ENCODE results near the gene MAPK9.

Gene MAPK9

DNA sequence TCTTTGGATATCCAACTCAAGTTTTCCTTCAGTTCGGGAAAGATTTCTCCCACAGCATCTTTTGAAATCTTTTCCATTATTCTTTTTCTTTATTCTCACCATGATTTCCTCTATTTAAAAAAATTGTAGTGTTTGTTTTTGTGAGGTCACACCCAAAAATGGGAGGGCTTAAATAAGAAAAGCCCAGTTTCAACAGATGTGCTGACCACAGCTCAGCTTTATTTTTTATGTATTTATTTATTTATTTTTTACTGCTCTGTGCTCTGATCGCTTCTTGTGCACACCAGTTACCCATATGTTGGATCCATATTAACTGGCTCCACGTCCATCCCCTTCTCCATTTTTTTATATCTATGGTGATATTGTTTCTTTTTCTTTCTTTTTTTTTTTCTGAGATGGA lies 41.0 kb upstream of the MAPK9 start:
- H3K9me3 ChIP-seq (replicated peaks; ENCODE audit: low read length): no peaks in the 10 kb centered on the region
- H3K36me3 ChIP-seq (ENCODE audit: insufficient read depth, low read length): peaks cover 53% of the 10 kb centered on the region
- no peaks in the 10 kb centered on the region for H3K27me3 ChIP-seq (ENCODE audit: control insufficient read depth, insufficient read depth, low read length)
- H3K4me3 ChIP-seq (ENCODE audit: low read length): no peak overlapping the region
- peaks cover 50% of the 10 kb centered on the region for H3K4me1 ChIP-seq (ENCODE audit: control insufficient read depth, insufficient read depth, low read length)
- no peak overlapping the region for H3K4me2 ChIP-seq (ENCODE audit: low read length)
- no peak overlapping the region for H3K9ac ChIP-seq (ENCODE audit: low read depth, low read length)

DNA sequence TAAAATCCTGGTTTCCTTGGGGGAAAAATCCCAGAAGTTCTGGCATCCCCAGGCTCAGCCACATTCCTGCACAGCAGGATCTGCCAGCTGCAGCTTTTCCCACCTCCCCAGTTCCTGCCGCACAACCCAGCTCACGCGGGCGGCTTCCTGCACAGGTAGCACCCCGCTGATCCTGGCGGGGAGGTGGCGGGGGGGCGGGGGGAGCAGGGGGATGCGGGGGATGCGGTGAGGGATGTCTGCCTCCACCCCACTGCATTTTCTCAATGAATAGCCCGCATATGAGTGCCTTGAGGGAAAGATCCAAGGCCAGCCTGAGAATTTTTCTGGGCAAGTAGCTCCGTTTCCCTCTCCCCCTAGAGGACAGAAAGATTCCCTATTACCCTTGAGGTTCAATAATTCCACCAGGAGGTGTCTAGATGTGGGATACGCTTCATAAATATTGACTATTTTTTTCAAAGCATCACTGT lies 40.2 kb upstream of the MAPK9 start:
- H3K36me3 ChIP-seq (ENCODE audit: insufficient read depth, low read length): peaks cover 55% of the 10 kb centered on the region
- no peak overlapping the region for H3K9ac ChIP-seq (ENCODE audit: low read depth, low read length)
- H3K4me2 ChIP-seq (ENCODE audit: low read length): peak overlapping the region; percentile 60
- no peaks in the 10 kb centered on the region for H3K27me3 ChIP-seq (ENCODE audit: control insufficient read depth, insufficient read depth, low read length)
- peaks cover 45% of the 10 kb centered on the region for H3K4me1 ChIP-seq (ENCODE audit: control insufficient read depth, insufficient read depth, low read length)
- no peaks in the 10 kb centered on the region for H3K9me3 ChIP-seq (replicated peaks; ENCODE audit: low read length)
- H3K4me3 ChIP-seq (ENCODE audit: low read length): no peak overlapping the region

DNA sequence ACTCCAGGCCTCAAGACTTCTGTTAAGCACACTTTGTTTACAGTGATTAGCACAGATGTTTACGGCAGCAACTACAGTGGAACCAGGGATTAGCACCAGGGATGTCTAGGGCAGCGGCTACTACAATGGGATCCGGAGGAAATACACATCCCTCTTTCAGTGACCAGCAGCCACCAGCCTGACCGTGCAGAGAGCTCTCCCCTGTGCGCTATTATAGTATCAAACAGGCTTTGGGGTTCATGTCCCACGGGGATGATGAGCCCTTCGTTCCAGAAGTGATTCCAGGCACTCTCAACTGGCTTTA lies 39.7 kb upstream of the MAPK9 start:
- no peak overlapping the region for H3K4me3 ChIP-seq (ENCODE audit: low read length)
- H3K9ac ChIP-seq (ENCODE audit: low read depth, low read length): peak overlapping the region; percentile 37
- peaks cover 45% of the 10 kb centered on the region for H3K4me1 ChIP-seq (ENCODE audit: control insufficient read depth, insufficient read depth, low read length)
- peak overlapping the region; percentile 60 for H3K4me2 ChIP-seq (ENCODE audit: low read length)
- no peaks in the 10 kb centered on the region for H3K27me3 ChIP-seq (ENCODE audit: control insufficient read depth, insufficient read depth, low read length)
- peaks cover 53% of the 10 kb centered on the region for H3K36me3 ChIP-seq (ENCODE audit: insufficient read depth, low read length)
- H3K9me3 ChIP-seq (replicated peaks; ENCODE audit: low read length): no peaks in the 10 kb centered on the region

DNA sequence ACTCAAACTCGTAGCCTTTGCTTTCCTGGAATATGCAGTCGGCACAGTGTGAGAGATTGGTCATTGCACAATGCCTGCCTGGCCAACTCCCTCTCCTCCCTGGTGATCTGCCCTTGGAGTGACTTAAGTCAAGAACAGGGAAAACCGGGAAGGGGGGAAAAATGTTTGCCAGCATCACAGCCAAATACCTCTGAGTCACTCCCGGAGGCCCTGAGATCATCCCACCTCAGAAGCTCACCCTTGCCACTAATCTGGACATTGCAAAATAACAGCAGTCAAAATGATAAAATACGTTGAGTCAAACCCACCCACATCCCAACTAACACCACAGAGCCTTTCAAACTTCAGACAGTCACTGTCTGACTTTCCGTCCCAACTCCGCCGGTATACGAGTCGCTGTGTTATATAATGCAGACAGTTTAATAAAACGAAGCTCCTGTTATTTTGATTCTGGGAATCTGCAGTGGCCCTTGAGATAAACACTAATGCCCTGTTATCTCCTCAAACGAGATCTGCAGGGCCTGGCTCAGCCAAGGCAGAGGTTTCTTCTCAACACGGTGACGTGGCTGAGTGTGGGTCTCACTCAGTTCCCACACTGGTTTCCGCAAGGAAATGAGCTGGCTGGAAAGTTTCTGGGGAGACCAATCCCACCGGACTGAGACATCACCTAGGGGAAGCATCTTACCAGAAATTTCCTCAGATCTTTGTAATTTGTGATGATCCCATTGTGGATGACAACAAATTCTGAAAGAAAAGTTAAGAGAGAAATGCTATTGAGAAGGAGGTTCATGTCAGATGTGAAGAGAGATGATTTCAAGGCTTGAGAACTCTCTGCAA lies 39.1 kb upstream of the MAPK9 start:
- H3K36me3 ChIP-seq (ENCODE audit: insufficient read depth, low read length): peaks cover 48% of the 10 kb centered on the region
- H3K4me2 ChIP-seq (ENCODE audit: low read length): peak overlapping the region; percentile 60
- no peaks in the 10 kb centered on the region for H3K27me3 ChIP-seq (ENCODE audit: control insufficient read depth, insufficient read depth, low read length)
- H3K9me3 ChIP-seq (replicated peaks; ENCODE audit: low read length): no peaks in the 10 kb centered on the region
- H3K4me1 ChIP-seq (ENCODE audit: control insufficient read depth, insufficient read depth, low read length): peaks cover 45% of the 10 kb centered on the region
- peak overlapping the region; percentile 5 for H3K4me3 ChIP-seq (ENCODE audit: low read length)
- H3K9ac ChIP-seq (ENCODE audit: low read depth, low read length): peak overlapping the region; percentile 37

DNA sequence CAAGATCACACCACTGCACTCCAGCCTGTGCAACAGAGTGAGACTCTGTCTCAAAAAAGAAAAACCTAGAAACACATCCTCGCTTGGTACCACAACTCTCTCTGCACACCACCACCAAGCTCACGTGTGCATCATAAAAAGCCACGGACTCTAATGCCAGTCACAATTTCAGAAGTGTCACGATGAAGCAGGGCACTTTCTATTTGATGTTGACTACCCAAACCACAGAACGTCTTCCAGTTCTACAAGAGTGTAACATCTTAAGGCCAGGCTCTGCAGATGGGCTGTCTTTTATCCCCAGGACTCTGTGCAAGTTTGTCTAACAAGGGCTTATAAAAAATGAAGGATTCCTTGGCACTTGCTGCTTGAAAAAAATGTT lies 38.4 kb upstream of the MAPK9 start:
- H3K9me3 ChIP-seq (replicated peaks; ENCODE audit: low read length): no peaks in the 10 kb centered on the region
- H3K27me3 ChIP-seq (ENCODE audit: control insufficient read depth, insufficient read depth, low read length): no peaks in the 10 kb centered on the region
- H3K4me2 ChIP-seq (ENCODE audit: low read length): peak overlapping the region; percentile 60
- H3K4me1 ChIP-seq (ENCODE audit: control insufficient read depth, insufficient read depth, low read length): peaks cover 45% of the 10 kb centered on the region
- peak overlapping the region; percentile 5 for H3K4me3 ChIP-seq (ENCODE audit: low read length)
- peak overlapping the region; percentile 11 for H3K9ac ChIP-seq (ENCODE audit: low read depth, low read length)
- H3K36me3 ChIP-seq (ENCODE audit: insufficient read depth, low read length): peaks cover 44% of the 10 kb centered on the region

DNA sequence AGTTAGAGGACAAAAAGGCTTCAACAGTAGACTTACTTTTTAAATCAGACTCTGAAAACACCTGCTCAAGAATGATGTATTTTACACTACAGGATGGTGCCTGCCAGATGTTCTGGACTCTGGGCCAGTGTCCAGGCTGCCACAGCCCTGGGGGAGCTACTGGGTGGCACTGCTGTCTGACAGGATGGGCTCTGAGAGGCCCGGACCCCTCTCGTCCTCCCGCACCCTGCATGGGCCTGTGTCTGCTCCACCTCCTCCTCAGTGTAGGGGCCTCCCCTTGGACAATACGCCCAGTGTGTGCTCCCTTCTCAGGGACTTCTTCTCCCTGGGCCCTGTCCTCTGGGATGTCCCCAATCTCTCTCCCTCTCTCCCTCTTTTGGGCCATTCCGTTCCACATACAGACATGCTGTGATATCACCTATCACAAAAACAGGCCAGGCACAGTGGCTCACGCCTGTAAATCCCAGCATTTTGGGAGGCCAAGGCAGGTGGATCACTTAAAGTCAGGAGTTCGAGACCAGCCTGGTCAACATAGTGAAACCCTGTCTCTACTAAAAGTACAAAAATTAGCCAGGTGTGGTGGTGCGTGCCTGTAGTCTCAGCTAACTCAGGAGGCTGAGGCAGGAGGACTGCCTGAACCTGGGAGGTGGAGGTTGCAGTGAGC lies 37.9 kb upstream of the MAPK9 start:
- no peak overlapping the region for H3K9ac ChIP-seq (ENCODE audit: low read depth, low read length)
- H3K9me3 ChIP-seq (replicated peaks; ENCODE audit: low read length): no peaks in the 10 kb centered on the region
- no peak overlapping the region for H3K4me2 ChIP-seq (ENCODE audit: low read length)
- H3K4me3 ChIP-seq (ENCODE audit: low read length): no peak overlapping the region
- peaks cover 44% of the 10 kb centered on the region for H3K4me1 ChIP-seq (ENCODE audit: control insufficient read depth, insufficient read depth, low read length)
- H3K36me3 ChIP-seq (ENCODE audit: insufficient read depth, low read length): peaks cover 44% of the 10 kb centered on the region
- H3K27me3 ChIP-seq (ENCODE audit: control insufficient read depth, insufficient read depth, low read length): no peaks in the 10 kb centered on the region

DNA sequence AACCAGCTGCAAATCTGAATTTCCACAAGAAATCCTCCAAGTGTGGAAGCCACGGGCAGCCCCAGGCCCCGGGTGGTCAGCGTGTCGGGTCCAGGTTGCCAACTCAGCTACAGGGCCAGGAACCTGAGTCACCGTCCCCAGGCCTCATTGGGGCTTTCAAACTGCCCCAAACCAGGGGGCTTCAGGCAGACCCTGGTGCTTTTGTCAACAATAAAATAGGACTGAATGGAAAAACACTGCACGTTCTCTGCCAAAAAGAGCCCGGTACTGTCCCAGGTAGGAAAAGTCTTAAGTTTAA lies 37.2 kb upstream of the MAPK9 start:
- no peaks in the 10 kb centered on the region for H3K27me3 ChIP-seq (ENCODE audit: control insufficient read depth, insufficient read depth, low read length)

DNA sequence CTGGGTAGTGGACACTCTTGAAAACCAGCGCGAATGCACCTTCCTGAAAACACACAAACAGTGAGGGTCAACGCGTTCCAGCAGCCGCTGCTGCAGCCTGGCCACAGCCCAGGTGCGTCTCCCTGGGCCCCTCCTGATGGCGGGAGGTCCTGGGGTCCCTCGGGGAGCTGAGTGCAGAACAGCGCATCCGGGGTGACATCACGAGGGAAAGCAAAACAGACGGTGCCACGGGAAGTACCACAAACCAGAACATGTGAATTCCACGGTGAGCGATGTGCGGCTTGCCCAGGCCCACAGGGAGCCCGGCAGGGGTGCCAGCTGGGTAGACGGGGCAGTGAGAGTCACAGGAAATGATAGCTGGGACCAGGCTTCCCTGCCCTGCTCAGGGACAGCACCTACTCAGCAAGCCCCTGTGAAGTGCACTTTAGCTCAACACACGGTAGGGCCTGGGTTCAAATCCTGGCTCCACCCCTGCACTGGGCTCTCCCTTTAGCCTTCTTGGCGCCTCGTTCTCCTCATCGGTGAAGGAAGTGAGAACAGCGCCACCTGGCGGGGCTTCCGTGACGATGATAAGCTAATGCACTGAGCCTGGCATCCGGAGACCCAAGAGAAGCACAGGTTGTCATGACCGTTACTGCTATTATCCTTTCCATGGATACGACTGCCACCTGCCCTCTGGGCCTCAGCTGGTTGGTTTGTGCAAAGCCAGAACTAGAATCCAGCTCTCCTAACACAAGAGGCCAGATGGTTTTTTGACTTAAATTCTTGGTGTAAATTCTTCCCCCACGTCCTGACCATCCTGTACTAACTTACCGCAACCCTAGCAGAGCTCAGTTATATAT lies 36.6 kb upstream of the MAPK9 start:
- Histone ChIP-seq H3K4me1 (ENCODE audit: control insufficient read depth, insufficient read depth, low read length) (peaks cover 44% of the 10 kb centered on the region), H3K4me2 (ENCODE audit: low read length) (no peak overlapping the region), H3K4me3 (ENCODE audit: low read length) (no peak overlapping the region), H3K36me3 (ENCODE audit: insufficient read depth, low read length) (peaks cover 43% of the 10 kb centered on the region), H3K27me3 (ENCODE audit: control insufficient read depth, insufficient read depth, low read length) (no peaks in the 10 kb centered on the region), H3K9ac (ENCODE audit: low read depth, low read length) (no peak overlapping the region), H3K9me3 (replicated peaks; ENCODE audit: low read length) (no peaks in the 10 kb centered on the region)

More for the DNA sequence above, 37.2 kb upstream of the MAPK9 start:
- Histone ChIP-seq H3K9ac (ENCODE audit: low read depth, low read length) (no peak overlapping the region), H3K9me3 (replicated peaks; ENCODE audit: low read length) (no peaks in the 10 kb centered on the region), H3K4me1 (ENCODE audit: control insufficient read depth, insufficient read depth, low read length) (peaks cover 44% of the 10 kb centered on the region), H3K4me3 (ENCODE audit: low read length) (no peak overlapping the region), H3K36me3 (ENCODE audit: insufficient read depth, low read length) (peaks cover 40% of the 10 kb centered on the region), H3K4me2 (ENCODE audit: low read length) (no peak overlapping the region)

DNA sequence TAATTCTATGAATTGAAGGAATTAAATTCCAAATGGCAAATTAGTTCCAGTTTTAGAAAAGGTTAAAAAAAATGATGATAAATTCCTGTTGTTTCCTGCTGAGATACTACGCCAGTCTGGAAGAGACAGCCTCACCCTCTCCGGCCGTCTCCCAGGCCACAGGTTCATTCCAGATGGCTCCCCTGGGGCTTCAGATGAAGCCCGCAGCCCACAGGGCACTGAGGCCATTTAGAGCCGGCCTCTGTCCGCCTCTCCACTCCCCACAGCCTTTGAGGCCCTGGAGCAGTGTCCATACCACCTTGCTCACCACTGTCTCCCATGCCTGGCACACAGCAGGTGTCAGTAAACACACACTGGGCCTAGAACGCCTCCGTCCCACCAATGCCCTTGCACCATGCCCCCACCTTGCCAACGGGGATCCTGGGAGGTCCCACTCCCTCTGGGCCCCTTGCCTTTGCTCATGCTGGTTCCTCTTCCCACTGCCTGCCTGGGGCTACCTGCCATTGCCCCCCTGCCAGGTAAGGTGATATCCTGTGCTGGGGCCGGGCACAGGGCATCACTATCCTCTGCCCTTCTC lies 35.2 kb upstream of the MAPK9 start:
- H3K4me2 ChIP-seq (ENCODE audit: low read length): no peak overlapping the region
- no peaks in the 10 kb centered on the region for H3K9me3 ChIP-seq (replicated peaks; ENCODE audit: low read length)
- H3K4me1 ChIP-seq (ENCODE audit: control insufficient read depth, insufficient read depth, low read length): peaks cover 35% of the 10 kb centered on the region
- H3K27me3 ChIP-seq (ENCODE audit: control insufficient read depth, insufficient read depth, low read length): no peaks in the 10 kb centered on the region
- H3K9ac ChIP-seq (ENCODE audit: low read depth, low read length): no peak overlapping the region
- H3K4me3 ChIP-seq (ENCODE audit: low read length): no peak overlapping the region
- peaks cover 53% of the 10 kb centered on the region for H3K36me3 ChIP-seq (ENCODE audit: insufficient read depth, low read length)

DNA sequence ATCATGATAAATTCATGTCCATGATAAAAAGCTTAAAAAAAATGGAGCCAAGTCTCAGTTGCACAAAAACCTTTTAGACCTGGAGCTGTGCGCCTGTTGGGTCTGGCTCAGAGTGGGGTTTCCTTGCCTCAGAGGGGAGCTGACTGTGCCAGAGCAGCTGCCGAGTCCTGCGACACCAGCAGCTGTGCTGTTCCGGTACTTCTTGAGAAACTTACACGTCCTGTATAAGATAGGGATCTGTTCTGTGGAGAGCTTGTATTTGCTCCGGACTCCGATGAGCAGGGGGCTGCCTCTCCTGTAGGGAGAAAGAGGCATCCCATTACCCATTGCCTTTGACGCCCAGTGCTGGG lies 32.7 kb upstream of the MAPK9 start:
- no peaks in the 10 kb centered on the region for H3K27me3 ChIP-seq (ENCODE audit: control insufficient read depth, insufficient read depth, low read length)
- no peaks in the 10 kb centered on the region for H3K9me3 ChIP-seq (replicated peaks; ENCODE audit: low read length)
- peaks cover 12% of the 10 kb centered on the region for H3K4me1 ChIP-seq (ENCODE audit: control insufficient read depth, insufficient read depth, low read length)
- H3K36me3 ChIP-seq (ENCODE audit: insufficient read depth, low read length): peaks cover 54% of the 10 kb centered on the region
- no peak overlapping the region for H3K9ac ChIP-seq (ENCODE audit: low read depth, low read length)
- no peak overlapping the region for H3K4me2 ChIP-seq (ENCODE audit: low read length)
- H3K4me3 ChIP-seq (ENCODE audit: low read length): no peak overlapping the region

DNA sequence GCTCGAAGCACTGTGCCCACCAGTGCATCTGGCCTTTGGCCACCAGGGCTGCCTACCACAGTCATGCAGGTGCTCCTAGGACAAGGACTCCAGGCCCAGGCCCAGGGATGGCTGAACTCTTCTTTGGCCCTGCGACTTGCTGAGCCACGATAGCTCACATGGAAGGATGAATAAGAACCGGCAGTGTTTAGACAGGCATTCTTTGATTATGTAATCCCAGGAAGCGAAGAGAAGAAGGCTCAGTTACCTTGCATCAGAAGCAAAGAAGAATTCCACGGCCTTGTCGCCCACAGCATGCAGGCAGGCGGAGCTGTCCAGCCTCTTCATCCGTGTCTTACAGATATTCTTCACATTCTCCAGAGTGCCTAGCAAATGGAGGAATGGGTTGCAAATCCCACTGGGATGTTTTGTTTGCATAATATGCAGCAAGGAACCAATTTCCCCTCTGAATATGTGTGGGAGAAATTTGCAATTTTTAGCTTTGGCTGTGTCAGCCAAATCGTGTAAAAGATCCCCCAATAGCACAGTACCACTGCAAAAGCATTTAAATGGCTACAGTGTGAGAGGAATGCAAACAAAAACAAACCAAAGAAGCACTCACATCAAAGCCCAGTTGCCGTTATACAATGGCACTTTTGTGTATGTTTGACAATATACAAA lies 32.2 kb upstream of the MAPK9 start:
- no peak overlapping the region for H3K9ac ChIP-seq (ENCODE audit: low read depth, low read length)
- H3K4me2 ChIP-seq (ENCODE audit: low read length): no peak overlapping the region
- no peak overlapping the region for H3K4me3 ChIP-seq (ENCODE audit: low read length)
- no peaks in the 10 kb centered on the region for H3K27me3 ChIP-seq (ENCODE audit: control insufficient read depth, insufficient read depth, low read length)
- H3K36me3 ChIP-seq (ENCODE audit: insufficient read depth, low read length): peaks cover 56% of the 10 kb centered on the region
- H3K9me3 ChIP-seq (replicated peaks; ENCODE audit: low read length): no peaks in the 10 kb centered on the region
- peaks cover 12% of the 10 kb centered on the region for H3K4me1 ChIP-seq (ENCODE audit: control insufficient read depth, insufficient read depth, low read length)
